ENCODE data around the gene NAA80. TPM values are rescaled to one million over a fixed set of nuclear protein-coding genes. Genes with fewer than 3 reads are reported as not detected.

NAA80 gene
- total RNA-seq, 5 donors from 2014 or later (not counting 1 experiment from before 2014, with no cell fraction given): 33.8 to 45.7 (median 43.9) TPM

DNA sequence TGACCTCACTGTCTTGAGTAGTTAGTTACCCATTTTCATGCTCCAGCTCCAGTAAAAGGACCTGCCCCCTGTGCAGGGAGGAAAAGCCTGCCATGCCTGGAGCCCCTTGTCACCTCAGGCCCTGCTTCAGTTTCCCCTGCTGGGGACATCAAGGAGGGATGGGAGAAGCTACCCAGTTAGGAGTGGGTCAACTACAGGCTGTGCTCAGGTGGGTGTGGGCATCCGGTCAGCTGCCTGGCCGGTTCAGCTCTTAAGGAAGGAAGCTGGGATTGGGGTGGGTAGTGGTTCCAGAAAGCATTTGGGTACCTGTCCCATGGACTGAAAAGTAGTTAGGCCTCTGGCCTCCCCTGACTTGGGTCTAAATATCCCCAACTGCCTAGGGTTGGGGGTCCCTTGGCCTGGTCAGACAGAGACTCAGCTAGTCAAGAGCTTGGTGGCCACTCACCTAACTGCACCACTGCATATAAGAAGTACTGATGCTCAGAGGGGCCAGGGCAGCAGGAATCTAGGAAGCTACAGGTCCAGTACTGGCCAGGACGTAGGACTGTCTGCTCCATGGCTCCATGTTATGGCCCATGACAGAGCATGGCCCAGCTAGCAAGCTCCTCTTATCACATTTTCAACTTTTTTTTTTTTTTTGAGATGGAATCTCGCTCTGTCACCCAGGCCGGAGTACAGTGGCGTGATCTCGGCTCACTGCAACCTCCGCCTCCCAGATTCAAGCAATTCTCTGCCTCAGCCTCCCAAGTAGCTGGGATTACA is 19.8 kb downstream of the NAA80 start:
- Mint-ChIP-seq H3K36me3 (no peaks in the 10 kb centered on the region), H3K4me3 (no peak overlapping the region), H3K9me3 (no peaks in the 10 kb centered on the region), H3K27ac (no peak overlapping the region), H3K4me1 (peaks cover 11 to 16% (median 14%) of the 10 kb centered on the region in 3 donors), H3K27me3 (peaks cover 14 to 33% of the 10 kb centered on the region in 2 donors)
- no peak overlapping the region for H3K4me3 ChIP-seq (ENCODE audit: control insufficient read depth in 1 of 2, extremely low read depth in 1 of 2, low read length in 1 of 2)
- no peaks in the 10 kb centered on the region for H3K9me3 ChIP-seq
- H3K27ac ChIP-seq (ENCODE audit: low read length): no peak overlapping the region
- POLR2A ChIA-PET: interaction anchor here in 1 of 2 donors (0.5 to 0.9 kb wide), 3 partner anchors 44 to 1221 kb away, joined by 4 to 7 read pairs (median 6); partner anchors contain the start of gene DCAF1
- peaks cover 9 to 48% of the 10 kb centered on the region in 2 experiments for H3K27me3 ChIP-seq (replicated peaks in 1 of 2; ENCODE audit: control insufficient read depth in 2 of 2, extremely low read depth in 1 of 2, insufficient read depth in 2 of 2, low read length in 1 of 2)
- no peaks in the 10 kb centered on the region for H3K36me3 ChIP-seq (ENCODE audit: control insufficient read depth in 2 of 2, extremely low read depth in 1 of 2, insufficient read depth in 1 of 2, low read length in 1 of 2)
- ATAC-seq (replicated peaks in 1 of 4) (no peak), DNase-seq (no peak)
- H3K4me1 ChIP-seq (ENCODE audit: control insufficient read depth in 1 of 2, extremely low read depth in 1 of 2, insufficient read depth in 2 of 2, low read length in 2 of 2): peaks cover 2 to 23% of the 10 kb centered on the region in 2 experiments
- WGBS (ENCODE audit: insufficient coverage): 97% methylated on average over 3 of the region's 8 CpGs
- CTCF ChIA-PET: interaction anchor here (0.5 to 0.6 kb wide), 2 partner anchors 30 kb away, joined by 3 to 7 read pairs; no protein-coding TSS in a partner anchor

DNA sequence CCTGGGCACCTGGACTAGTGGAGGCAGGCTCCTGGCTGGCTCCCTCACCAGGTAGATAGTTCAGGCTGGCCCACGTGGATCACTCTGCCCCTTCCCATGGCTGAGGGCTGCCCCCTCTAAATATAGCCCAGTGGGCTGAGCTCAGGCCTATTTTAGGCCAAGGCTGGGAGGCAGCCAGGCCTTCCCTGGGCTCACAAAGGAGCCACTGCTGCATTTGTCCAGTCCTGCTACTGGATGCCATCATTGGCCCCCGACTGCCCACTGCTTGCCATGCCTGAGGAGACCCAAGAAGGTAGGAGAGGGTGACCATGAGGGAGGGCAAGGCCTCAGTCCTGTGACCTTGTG is 20.4 kb downstream of the NAA80 start, which contains the start of gene LSMEM2:
TSS of gene LSMEM2 (plus strand) at position 208 of the 345 bp plus-strand sequence. CDS start at position 235, 27 bp downstream.
- H3K27me3 ChIP-seq (replicated peaks in 1 of 2; ENCODE audit: control insufficient read depth in 2 of 2, extremely low read depth in 1 of 2, insufficient read depth in 2 of 2, low read length in 1 of 2): peaks cover 15 to 53% of the 10 kb centered on the region in 2 experiments
- POLR2A ChIA-PET: no interaction called here
- peaks cover 3 to 29% of the 10 kb centered on the region in 2 experiments for H3K4me1 ChIP-seq (ENCODE audit: control insufficient read depth in 1 of 2, extremely low read depth in 1 of 2, insufficient read depth in 2 of 2, low read length in 2 of 2)
- 33% methylated on average over 1 of the region's 2 CpGs for WGBS (ENCODE audit: insufficient coverage)
- H3K27me3 Mint-ChIP-seq: peaks cover 19 to 38% of the 10 kb centered on the region in 2 donors
- ATAC-seq (replicated peaks in 1 of 4) (no peak), DNase-seq (no peak)
- no peak within 1 kb of the TSS for H3K27ac Mint-ChIP-seq
- CTCF ChIA-PET: interaction anchor here in 1 of 2 donors (0.5 kb wide), 1 partner anchor 31 kb away, joined by 3 read pairs; no protein-coding TSS in a partner anchor
- peaks cover 17 to 21% (median 18%) of the 10 kb centered on the region in 3 donors for H3K4me1 Mint-ChIP-seq
- H3K27ac ChIP-seq (ENCODE audit: low read length): no peak within 1 kb of the TSS
- H3K9me3 Mint-ChIP-seq: no peaks in the 10 kb centered on the region
- H3K9me3 ChIP-seq: no peaks in the 10 kb centered on the region
- H3K4me3 ChIP-seq (ENCODE audit: control insufficient read depth in 1 of 2, extremely low read depth in 1 of 2, low read length in 1 of 2): no peak within 1 kb of the TSS
- no peaks in the 10 kb centered on the region for H3K36me3 Mint-ChIP-seq
- H3K4me3 Mint-ChIP-seq: no peak within 1 kb of the TSS
- H3K36me3 ChIP-seq (ENCODE audit: control insufficient read depth in 2 of 2, extremely low read depth in 1 of 2, insufficient read depth in 1 of 2, low read length in 1 of 2): no peaks in the 10 kb centered on the region

DNA sequence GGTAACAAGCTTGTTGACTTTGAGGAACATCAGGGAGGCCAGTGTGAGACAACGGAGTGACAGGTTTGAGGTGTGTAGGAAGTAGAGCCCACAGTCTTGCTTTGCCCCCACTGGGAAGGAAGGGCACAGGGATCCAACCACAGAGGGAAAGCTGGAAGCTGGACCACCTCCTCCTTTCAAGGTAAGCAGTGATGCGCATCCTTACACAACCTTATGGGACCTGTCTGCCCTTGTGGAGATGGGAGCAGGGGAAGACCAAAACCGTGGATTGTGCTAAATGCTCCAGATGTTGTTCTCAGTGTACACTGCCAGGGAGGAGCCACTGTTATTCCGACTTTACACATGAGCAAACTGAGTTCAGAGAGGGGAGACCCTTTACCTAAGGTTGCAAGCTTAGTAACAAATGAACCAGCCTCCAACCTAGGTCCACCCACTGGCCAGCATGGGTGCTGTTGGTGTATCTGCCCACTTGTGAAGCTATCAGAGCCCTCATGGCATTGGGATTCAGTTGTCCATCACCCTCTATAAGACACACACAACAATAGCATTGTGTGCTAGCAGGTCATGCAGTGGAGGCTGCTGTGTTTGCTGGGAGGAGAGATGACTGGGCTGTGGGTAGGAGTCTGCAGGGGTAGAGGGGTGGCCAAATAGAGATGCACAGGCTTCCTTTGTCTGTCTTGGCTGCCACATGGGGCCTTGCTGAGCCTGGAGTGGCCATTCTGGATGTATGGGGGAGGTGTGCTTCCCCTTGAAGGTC is 20.9 kb downstream of the NAA80 start:
- WGBS (ENCODE audit: insufficient coverage): 77% methylated on average over 2 of the region's 4 CpGs
- DNase-seq: no peak
- H3K27me3 ChIP-seq (replicated peaks in 1 of 2; ENCODE audit: control insufficient read depth in 2 of 2, extremely low read depth in 1 of 2, insufficient read depth in 2 of 2, low read length in 1 of 2): peaks cover 16 to 59% of the 10 kb centered on the region in 2 experiments
- H3K9me3 Mint-ChIP-seq: no peaks in the 10 kb centered on the region
- no peak for ATAC-seq (replicated peaks in 1 of 4)
- POLR2A ChIA-PET: no interaction called here
- peaks cover 17 to 22% (median 20%) of the 10 kb centered on the region in 3 donors for H3K4me1 Mint-ChIP-seq
- H3K27ac Mint-ChIP-seq: no peak overlapping the region
- H3K36me3 Mint-ChIP-seq: no peaks in the 10 kb centered on the region
- H3K27me3 Mint-ChIP-seq: peaks cover 19 to 40% of the 10 kb centered on the region in 2 donors
- CTCF ChIA-PET: no interaction called here
- no peak overlapping the region for H3K27ac ChIP-seq (ENCODE audit: low read length)
- H3K4me1 ChIP-seq (ENCODE audit: control insufficient read depth in 1 of 2, extremely low read depth in 1 of 2, insufficient read depth in 2 of 2, low read length in 2 of 2): peaks cover 3 to 34% of the 10 kb centered on the region in 2 experiments
- H3K4me3 ChIP-seq (ENCODE audit: control insufficient read depth in 1 of 2, extremely low read depth in 1 of 2, low read length in 1 of 2): no peak overlapping the region
- H3K36me3 ChIP-seq (ENCODE audit: control insufficient read depth in 2 of 2, extremely low read depth in 1 of 2, insufficient read depth in 1 of 2, low read length in 1 of 2): no peaks in the 10 kb centered on the region
- H3K4me3 Mint-ChIP-seq: no peak overlapping the region
- H3K9me3 ChIP-seq: no peaks in the 10 kb centered on the region

DNA sequence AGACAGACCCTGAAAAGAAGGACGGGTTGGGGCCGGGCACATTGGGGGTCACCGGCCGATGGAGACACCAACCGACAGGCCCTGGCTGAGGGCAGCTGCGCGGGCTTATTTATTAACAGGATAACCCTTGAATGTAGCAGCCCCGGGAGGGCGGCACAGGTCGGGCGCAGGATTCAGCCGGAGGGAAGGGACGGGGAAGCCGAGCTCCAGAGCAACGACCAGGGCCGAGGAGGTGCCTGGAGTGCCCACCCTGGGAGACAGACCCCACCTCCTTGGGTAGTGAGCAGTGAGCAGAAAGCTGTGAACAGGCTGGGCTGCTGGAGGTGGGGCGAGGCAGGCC is 22.5 kb downstream of the NAA80 start:
- H3K4me3 ChIP-seq (ENCODE audit: control insufficient read depth in 1 of 2, extremely low read depth in 1 of 2, low read length in 1 of 2): no peak overlapping the region
- H3K9me3 Mint-ChIP-seq: no peaks in the 10 kb centered on the region
- H3K36me3 ChIP-seq (ENCODE audit: control insufficient read depth in 2 of 2, extremely low read depth in 1 of 2, insufficient read depth in 1 of 2, low read length in 1 of 2): no peaks in the 10 kb centered on the region
- ATAC-seq (replicated peaks in 1 of 4) (no peak), DNase-seq (no peak)
- H3K9me3 ChIP-seq: no peaks in the 10 kb centered on the region
- peaks cover 16 to 64% of the 10 kb centered on the region in 2 experiments for H3K27me3 ChIP-seq (replicated peaks in 1 of 2; ENCODE audit: control insufficient read depth in 2 of 2, extremely low read depth in 1 of 2, insufficient read depth in 2 of 2, low read length in 1 of 2)
- peaks cover 23 to 28% (median 24%) of the 10 kb centered on the region in 3 donors for H3K4me1 Mint-ChIP-seq
- no peak overlapping the region for H3K4me3 Mint-ChIP-seq
- no peaks in the 10 kb centered on the region for H3K36me3 Mint-ChIP-seq
- 84% methylated on average over 17 of the region's 17 CpGs for WGBS (ENCODE audit: insufficient coverage)
- CTCF ChIA-PET: interaction anchor here in 1 of 2 donors (0.9 kb wide), 1 partner anchor 30 kb away, joined by 3 read pairs; no protein-coding TSS in a partner anchor
- H3K4me1 ChIP-seq (ENCODE audit: control insufficient read depth in 1 of 2, extremely low read depth in 1 of 2, insufficient read depth in 2 of 2, low read length in 2 of 2): peaks cover 3 to 42% of the 10 kb centered on the region in 2 experiments
- no peak overlapping the region for H3K27ac ChIP-seq (ENCODE audit: low read length)
- peaks cover 22 to 45% of the 10 kb centered on the region in 2 donors for H3K27me3 Mint-ChIP-seq
- H3K27ac Mint-ChIP-seq: no peak overlapping the region
- POLR2A ChIA-PET: no interaction called here

GRCh38 chr3:50275996-50276761 is 23.0 kb downstream of the NAA80 start:
- ATAC-seq (replicated peaks in 1 of 4): peak in 3 of 4 experiments; percentile 22 to 47 (median 30)
- Histone ChIP-seq H3K36me3 (ENCODE audit: control insufficient read depth in 2 of 2, extremely low read depth in 1 of 2, insufficient read depth in 1 of 2, low read length in 1 of 2) (no peaks in the 10 kb centered on the region), H3K9me3 (no peaks in the 10 kb centered on the region), H3K27ac (ENCODE audit: low read length) (no peak overlapping the region), H3K27me3 (replicated peaks in 1 of 2; ENCODE audit: control insufficient read depth in 2 of 2, extremely low read depth in 1 of 2, insufficient read depth in 2 of 2, low read length in 1 of 2) (peaks cover 16 to 64% of the 10 kb centered on the region in 2 experiments), H3K4me1 (ENCODE audit: control insufficient read depth in 1 of 2, extremely low read depth in 1 of 2, insufficient read depth in 2 of 2, low read length in 2 of 2) (peaks cover 3 to 42% of the 10 kb centered on the region in 2 experiments), H3K4me3 (ENCODE audit: control insufficient read depth in 1 of 2, extremely low read depth in 1 of 2, low read length in 1 of 2) (peak overlapping the region in 1 of 2 donors; percentile 15)
- Mint-ChIP-seq H3K4me1 (peaks cover 23 to 28% (median 24%) of the 10 kb centered on the region in 3 donors), H3K4me3 (peak overlapping the region in 2 of 3 donors; percentile 39 to 70), H3K27me3 (peaks cover 22 to 45% of the 10 kb centered on the region in 2 donors), H3K9me3 (no peaks in the 10 kb centered on the region), H3K27ac (peak overlapping the region in 1 of 2 donors; percentile 19), H3K36me3 (no peaks in the 10 kb centered on the region)
- ChIA-PET CTCF (interaction anchor here (0.6 to 0.9 kb wide), 3 partner anchors 26 to 1285 kb away, joined by 3 to 9 read pairs (median 3); no protein-coding TSS in a partner anchor), POLR2A (interaction anchor here in 1 of 2 donors (0.6 kb wide), 1 partner anchor 11 kb away, joined by 7 read pairs; no protein-coding TSS in a partner anchor)
- DNase-seq: peak in 8 of 35 experiments; percentile 18 to 59 (median 28)
- 18% methylated on average over 79 of the region's 79 CpGs for WGBS (ENCODE audit: insufficient coverage)
